GM12865 (cell line): Measurements from ENCODE around the gene SAPCD1.

Source experiments
- DNase-seq: peaks from one replicate; pipeline ENCODE4 v3.0.0; 2010; ENCODE audit warnings: low read depth
- H3K4me3 ChIP-seq: 2 replicates; pipeline ENCODE4 v1.5.1; 2011; ENCODE audit warnings: mild to moderate bottlenecking, low read depth, low read length, control low read depth
- TF ChIP-seq, protein P1 (sequence below): IDR thresholded peaks from 2 replicates; pipeline ENCODE4 v1.5.1; 2011; ENCODE audit warnings: low read length, control low read depth, low read depth, inconsistent platforms; ENCODE audit not compliant: insufficient read depth; ENCODE audit errors: missing control alignments

Gene SAPCD1

GRCh38 chr6:31736021-31736767 lies 26.3 kb upstream of the SAPCD1 start, which contains the start of gene CLIC1:
Gene CLIC1, minus strand, starts transcription at chr6:31736530. Its CDS starts 230 bp downstream, at chr6:31736300.
- TF ChIP-seq, protein P1, sequence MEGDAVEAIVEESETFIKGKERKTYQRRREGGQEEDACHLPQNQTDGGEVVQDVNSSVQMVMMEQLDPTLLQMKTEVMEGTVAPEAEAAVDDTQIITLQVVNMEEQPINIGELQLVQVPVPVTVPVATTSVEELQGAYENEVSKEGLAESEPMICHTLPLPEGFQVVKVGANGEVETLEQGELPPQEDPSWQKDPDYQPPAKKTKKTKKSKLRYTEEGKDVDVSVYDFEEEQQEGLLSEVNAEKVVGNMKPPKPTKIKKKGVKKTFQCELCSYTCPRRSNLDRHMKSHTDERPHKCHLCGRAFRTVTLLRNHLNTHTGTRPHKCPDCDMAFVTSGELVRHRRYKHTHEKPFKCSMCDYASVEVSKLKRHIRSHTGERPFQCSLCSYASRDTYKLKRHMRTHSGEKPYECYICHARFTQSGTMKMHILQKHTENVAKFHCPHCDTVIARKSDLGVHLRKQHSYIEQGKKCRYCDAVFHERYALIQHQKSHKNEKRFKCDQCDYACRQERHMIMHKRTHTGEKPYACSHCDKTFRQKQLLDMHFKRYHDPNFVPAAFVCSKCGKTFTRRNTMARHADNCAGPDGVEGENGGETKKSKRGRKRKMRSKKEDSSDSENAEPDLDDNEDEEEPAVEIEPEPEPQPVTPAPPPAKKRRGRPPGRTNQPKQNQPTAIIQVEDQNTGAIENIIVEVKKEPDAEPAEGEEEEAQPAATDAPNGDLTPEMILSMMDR = no peak
- DNase-seq = peak; percentile 89
- peak within 1 kb of the TSS; percentile 97 for H3K4me3 ChIP-seq

- H3K4me3 ChIP-seq = peak overlapping the region; percentile 97
- TF ChIP-seq, protein P1 = no peak
- no peak for DNase-seq
Measured at GRCh38 chr6:31736768-31737314, 25.6 kb upstream of the SAPCD1 start.

DNA sequence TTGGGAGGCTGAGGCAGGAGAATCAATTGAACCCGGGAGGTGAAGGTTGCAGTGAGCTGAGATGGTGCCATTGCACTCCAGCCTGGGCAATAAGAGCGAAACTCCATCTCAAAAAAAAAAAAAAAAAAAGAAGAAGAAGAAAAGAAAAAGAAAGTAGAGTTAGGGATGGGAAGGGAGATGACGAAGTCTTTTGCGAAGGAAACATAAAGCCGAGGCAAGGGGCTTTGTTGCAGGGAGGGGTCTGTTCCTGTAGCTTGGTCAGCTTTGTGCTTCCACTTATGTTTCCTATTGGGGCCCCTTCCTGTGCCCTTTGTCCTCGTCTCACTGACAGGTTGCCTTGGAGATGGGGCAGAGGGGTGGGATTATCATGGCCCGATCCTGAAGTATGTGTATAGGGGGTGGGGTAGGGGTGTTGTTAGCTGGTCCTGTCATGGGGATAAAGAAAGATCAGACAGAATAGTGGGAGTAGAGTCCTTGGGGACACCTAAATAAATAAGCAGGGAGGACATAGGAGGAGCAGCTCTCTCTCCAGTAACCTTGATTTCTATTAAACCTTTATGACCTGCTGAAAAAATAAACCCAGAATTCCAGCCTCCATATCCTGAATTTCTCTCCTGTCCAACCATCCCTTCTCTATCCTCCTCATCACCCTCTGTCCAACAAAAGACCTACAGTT lies 25.0 kb upstream of the SAPCD1 start:
- TF ChIP-seq, protein P1 = no peak
- H3K4me3 ChIP-seq = peak overlapping the region; percentile 36
- DNase-seq = peak; percentile 50

GRCh38 chr6:31737991-31738979 lies 24.2 kb upstream of the SAPCD1 start:
- peak overlapping the region; percentile 56 for H3K4me3 ChIP-seq

GRCh38 chr6:31739639-31740396 lies 22.6 kb upstream of the SAPCD1 start, which contains the start of gene MSH5:
Gene MSH5, plus strand, starts transcription at chr6:31740005. Its CDS starts 462 bp downstream, at chr6:31740467.
- peak; percentile 99 for DNase-seq
- peak within 1 kb of the TSS; percentile 90 for H3K4me3 ChIP-seq
- TF ChIP-seq, protein P1 = no peak

More at GRCh38 chr6:31737991-31738979, 24.2 kb upstream of the SAPCD1 start:
- TF ChIP-seq, protein P1 = no peak
- peak; percentile 90 for DNase-seq
